Measurements from ENCODE around the gene SNX9.

DNA sequence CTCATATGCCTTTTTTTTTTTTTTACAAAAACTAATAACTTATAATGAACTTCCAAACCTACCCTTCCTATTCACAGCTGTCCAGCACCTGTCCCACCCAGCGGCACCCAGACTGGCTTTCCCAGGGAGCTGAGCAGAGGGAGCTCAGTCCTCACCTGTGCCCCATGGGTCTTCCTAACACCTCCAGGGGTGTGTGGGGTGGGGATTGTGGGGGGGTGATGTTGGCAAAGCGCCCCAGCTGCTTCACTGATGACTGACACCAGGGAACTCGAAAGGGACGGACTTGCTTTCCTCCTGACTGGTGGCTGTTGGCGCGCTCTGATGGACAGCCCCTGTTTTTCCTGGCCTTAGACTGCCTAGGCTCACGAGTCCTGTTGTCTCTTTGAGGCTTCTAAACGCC lies 144.4 kb downstream of the SNX9 start:
- TF ChIP-seq, protein P1, sequence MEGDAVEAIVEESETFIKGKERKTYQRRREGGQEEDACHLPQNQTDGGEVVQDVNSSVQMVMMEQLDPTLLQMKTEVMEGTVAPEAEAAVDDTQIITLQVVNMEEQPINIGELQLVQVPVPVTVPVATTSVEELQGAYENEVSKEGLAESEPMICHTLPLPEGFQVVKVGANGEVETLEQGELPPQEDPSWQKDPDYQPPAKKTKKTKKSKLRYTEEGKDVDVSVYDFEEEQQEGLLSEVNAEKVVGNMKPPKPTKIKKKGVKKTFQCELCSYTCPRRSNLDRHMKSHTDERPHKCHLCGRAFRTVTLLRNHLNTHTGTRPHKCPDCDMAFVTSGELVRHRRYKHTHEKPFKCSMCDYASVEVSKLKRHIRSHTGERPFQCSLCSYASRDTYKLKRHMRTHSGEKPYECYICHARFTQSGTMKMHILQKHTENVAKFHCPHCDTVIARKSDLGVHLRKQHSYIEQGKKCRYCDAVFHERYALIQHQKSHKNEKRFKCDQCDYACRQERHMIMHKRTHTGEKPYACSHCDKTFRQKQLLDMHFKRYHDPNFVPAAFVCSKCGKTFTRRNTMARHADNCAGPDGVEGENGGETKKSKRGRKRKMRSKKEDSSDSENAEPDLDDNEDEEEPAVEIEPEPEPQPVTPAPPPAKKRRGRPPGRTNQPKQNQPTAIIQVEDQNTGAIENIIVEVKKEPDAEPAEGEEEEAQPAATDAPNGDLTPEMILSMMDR (IDR thresholded peaks at IDR 0.05; ENCODE audit: low read depth, low read length), result no peak
- TF ChIP-seq EZH2phosphoT487 (IDR thresholded peaks at IDR 0.05; ENCODE audit: low read depth), result no peak

All from OCI-LY3 (cell line).